C1 segment of cervical spinal cord (tissue), 14 donors: ENCODE data around the gene ASPA.
A peak's percentile ranks its signal among the peaks of the same experiment; 100 is the strongest.
"Not testable (repeated sequence)": the region's sequence is repeated elsewhere in the genome, so short reads cannot be mapped to it uniquely, and the experiment has no call there.

Source experiments
- DNase-seq, 14 donors: peaks; one replicate each; lab custom pipeline; 2025; lab: John Stamatoyannopoulos, UW

ASPA gene

GRCh38 chr17:3475812-3476610 is at the start of gene ASPA:
TSS of gene ASPA (plus strand) at chr17:3475997. CDS start at chr17:3476160, 163 bp downstream.
- peak in 1 of 14 donors; percentile 27 for DNase-seq

DNA sequence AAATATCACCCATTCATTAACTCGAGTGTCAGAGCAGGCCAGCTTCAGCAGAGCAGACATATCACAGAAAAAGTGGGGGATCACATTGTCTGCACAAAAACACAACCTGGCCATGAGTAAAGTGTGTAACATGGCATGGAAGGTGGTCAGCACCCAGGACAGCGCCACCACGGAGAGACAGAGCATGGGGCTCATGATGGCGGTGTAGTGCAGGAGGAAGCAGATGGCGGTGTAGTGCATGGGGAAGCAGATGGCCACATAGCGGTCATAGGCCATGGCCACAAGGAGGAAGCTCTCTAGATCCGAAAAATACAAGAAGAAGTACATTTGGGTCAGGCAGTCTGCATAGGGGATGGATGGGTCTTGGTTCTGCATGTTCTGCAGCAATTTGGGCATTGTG is 42.6 kb upstream of the ASPA start:
- not testable (repeated sequence) for DNase-seq

DNA sequence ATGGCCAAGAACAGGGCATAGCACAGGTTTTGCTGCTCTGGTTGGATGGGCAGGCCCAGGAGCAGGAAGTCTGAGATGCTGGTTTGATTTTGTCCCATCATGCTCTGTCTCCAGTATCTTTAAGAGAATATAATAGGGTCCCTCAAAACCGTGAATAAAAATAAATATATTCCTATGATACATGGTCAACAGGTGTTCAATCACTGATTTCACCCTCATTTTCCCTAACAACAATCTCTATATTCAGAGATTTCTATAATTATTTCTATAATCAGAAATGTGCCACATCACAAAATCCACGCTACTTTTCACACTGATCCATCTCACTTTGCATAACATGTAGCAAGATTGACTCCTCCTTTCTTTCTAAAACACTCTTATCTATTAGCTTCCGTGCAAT is 42.1 kb upstream of the ASPA start, which contains the start of gene OR1E2:
Gene OR1E2, minus strand, starts transcription at position 101 of the 400 bp plus-strand sequence. Its CDS starts 0 bp downstream, at position 101.
- no peak for DNase-seq

GRCh38 chr17:3438368-3438767 is 37.4 kb upstream of the ASPA start:
- DNase-seq = no peak

DNA sequence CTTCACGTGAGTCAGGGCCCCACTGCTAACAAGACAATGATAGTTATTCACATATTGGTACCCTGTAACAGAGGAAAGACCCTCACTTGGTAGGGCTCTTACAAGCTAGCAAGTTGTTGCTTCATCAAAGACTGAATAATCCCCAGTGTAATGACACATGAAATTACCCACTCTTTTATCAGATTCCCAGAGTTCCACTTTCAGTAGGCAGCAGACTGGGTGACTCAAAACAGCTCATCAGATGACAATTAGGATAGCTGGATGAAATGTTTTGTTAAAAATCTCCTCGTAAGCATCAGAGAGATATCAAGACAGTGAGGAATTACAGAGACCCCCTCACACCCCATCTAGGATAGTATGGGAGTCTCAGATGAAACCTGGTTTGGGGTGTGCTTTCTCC is 35.3 kb upstream of the ASPA start:
- DNase-seq = no peak

- DNase-seq = no peak
Measured at GRCh38 chr17:3447625-3448024, 28.2 kb upstream of the ASPA start.

DNA sequence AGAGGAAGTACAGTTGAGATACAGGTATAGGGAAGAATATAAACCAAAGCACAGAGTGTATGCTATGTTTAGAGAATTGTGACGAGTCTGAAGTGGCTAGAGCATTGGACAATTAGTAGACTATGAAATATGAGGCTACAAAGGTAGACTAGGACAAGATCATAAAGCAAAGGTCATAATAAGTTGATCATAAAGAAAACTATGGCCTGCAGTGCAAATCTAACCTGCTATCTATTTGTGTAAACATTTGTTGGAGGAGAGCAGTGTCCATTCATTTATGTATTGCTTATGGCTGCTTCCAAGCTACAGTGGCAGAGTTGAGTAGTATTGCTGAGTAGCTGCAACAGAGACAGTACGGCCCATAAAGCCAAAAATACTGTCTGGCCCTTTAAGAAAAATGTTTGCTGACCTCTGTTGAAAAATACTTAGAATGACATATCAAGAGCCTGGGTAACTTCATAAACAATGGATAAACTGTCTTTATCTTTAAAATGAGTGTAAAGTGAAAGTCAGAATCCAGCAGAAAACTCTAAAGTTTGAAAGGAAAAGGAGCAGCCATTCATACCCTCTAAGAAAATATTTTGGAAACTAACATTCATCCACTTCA is 27.6 kb upstream of the ASPA start:
- no peak for DNase-seq

GRCh38 chr17:3466355-3466754 is 9.4 kb upstream of the ASPA start:
- not testable (repeated sequence) for DNase-seq

DNA sequence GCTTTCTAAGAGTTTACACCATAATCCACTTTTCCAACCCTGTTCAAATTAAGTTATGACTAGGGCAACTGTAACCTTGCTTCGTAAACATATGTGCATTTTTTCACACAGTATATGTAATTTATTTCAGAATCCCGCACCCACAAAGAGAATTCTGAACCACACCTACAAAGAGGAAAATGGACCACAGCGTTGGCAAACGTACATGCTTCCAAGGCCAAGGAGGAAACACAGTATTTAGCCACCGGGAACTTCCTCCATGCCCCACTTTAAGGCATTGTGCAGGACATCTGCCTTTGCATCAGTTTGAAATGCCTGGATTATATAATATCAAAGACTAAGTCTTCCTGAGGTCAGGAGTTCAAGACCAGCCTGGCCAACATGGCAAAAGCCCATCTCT is 6.3 kb upstream of the ASPA start:
- no peak for DNase-seq

DNA sequence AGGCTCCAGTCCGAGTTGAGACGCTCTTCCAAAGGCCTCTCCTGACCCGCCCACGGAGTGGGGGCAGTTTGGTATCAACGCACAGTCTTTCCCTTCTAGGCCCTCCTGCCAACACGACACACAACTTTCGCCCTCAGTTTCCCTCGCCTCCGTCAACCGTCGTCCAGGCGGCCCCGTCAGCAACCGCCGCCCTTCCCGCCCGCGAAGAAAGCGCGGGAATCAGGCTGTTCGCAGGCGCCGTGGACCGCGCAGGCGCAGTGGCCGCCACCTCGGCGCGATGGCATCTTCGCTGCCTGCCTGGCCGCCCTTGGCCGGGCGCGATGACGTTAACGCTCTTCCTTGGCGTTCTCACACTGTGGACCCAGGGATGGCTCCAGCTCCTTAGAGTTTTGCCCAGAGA is 4.2 kb upstream of the ASPA start, which contains the start of gene SPATA22:
Gene SPATA22, minus strand, starts transcription at position 221 of the 400 bp plus-strand sequence. CDS start 2,494 bp downstream, outside the sequence.
- DNase-seq = no peak

- DNase-seq = no peak
Measured at GRCh38 chr17:3472137-3472536, 3.7 kb upstream of the ASPA start.

GRCh38 chr17:3474212-3474611 is 1.6 kb upstream of the ASPA start:
- no peak for DNase-seq

GRCh38 chr17:3475251-3475685 is 529 bp upstream of the ASPA start:
- peak in 2 of 14 donors; percentile 9 to 43 for DNase-seq

DNA sequence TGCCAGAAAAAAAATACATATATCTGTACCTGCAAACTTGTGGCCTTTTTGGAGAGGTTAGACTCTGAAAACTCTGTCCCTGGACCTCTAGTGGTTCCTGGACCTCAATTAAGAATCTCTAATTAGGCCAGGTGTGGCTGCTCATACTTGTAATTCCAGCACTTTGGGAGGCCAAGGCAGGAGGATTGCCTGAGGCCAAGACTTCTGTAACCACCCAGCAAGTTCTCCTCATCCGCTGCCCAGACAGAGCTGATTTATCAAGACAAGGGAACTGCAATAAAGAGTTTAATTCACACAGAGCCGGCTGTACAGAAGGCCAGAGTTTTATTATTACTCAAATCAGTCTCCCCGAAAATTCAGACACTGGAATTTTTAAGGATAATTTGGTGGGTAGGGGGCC is 4.2 kb downstream of the ASPA start:
- DNase-seq = no peak

GRCh38 chr17:3482852-3483251 is 7.1 kb downstream of the ASPA start:
- DNase-seq = no peak

GRCh38 chr17:3485481-3486068 is 9.8 kb downstream of the ASPA start:
- DNase-seq = no peak

GRCh38 chr17:3497101-3497500 is 21.3 kb downstream of the ASPA start:
- no peak for DNase-seq

- no peak for DNase-seq
Measured at GRCh38 chr17:3501344-3501743, 25.5 kb downstream of the ASPA start.

- peak in 6 of 14 donors; percentile 14 to 81 (median 30) for DNase-seq
Measured at GRCh38 chr17:3502466-3502865, 26.7 kb downstream of the ASPA start.

GRCh38 chr17:3503285-3503684 is 27.5 kb downstream of the ASPA start:
- peak in 1 of 14 donors; percentile 20 for DNase-seq

GRCh38 chr17:3505008-3505407 is 29.2 kb downstream of the ASPA start:
- DNase-seq = no peak

DNA sequence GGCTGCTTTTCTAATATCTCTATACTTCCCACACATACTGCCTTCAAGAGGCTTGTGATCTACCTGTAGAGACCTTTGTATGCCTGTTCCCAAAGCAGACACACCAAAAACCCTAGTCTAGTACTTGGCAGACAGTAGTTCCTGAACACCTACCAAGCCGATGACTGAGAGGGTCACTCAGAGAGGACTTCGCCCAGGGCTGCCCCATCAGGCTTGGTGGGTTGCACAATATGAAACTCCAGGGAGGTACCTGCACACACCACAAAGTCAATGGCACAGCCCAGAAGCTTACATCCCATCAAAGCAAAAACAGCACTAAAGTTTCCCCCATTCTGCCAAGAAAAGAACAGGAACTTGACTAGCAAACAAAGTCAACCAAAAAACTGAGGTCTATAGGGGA is 30.3 kb downstream of the ASPA start:
- DNase-seq = no peak
